ENCODE results near the gene TOR1A. TPM values are rescaled to one million over a fixed set of nuclear protein-coding genes. Genes with fewer than 3 reads are reported as not detected.
A peak's percentile ranks its signal among the peaks of the same experiment; 100 is the strongest.

Gene TOR1A
- total RNA-seq: 12.9 TPM
- long read RNA-seq, transcript TOR1A-201 (5 exons, 2,076 nt): major isoform, 13 of 15 reads
- long read RNA-seq, partial matches to known transcripts: 1 of 15 reads
- long read RNA-seq, other reads (novel, unspliced or antisense): 1 of 15 reads

- no peak for TF ChIP-seq CTCF (IDR thresholded peaks at IDR 0.05; ENCODE audit: borderline replicate concordance)
- no peaks in the 10 kb centered on the region for H3K27me3 ChIP-seq (ENCODE audit: low read depth)
- H3K9me3 ChIP-seq (replicated peaks): no peaks in the 10 kb centered on the region
- H3K4me1 ChIP-seq: peaks cover 9% of the 10 kb centered on the region
- H3K36me3 ChIP-seq: peaks cover 56% of the 10 kb centered on the region
- intact Hi-C loops (cut with micrococcal nuclease): no loop called here
- H3K4me3 ChIP-seq: peak within 1 kb of the TSS; percentile 90
- peak; percentile 96 for DNase-seq
- H3K27ac ChIP-seq (replicated peaks): peak within 1 kb of the TSS; percentile 85
These were observed at the start of gene TOR1A for GRCh38 chr9:129823935-129824601. TSS of gene TOR1A (minus strand) at chr9:129824136. CDS start at chr9:129824085, 51 bp downstream.

- Histone ChIP-seq H3K27me3 (ENCODE audit: low read depth) (no peaks in the 10 kb centered on the region), H3K4me3 (no peak overlapping the region), H3K4me1 (peaks cover 6% of the 10 kb centered on the region), H3K27ac (replicated peaks) (no peak overlapping the region), H3K9me3 (replicated peaks) (no peaks in the 10 kb centered on the region), H3K36me3 (peaks cover 17% of the 10 kb centered on the region)
- no peak for TF ChIP-seq CTCF (IDR thresholded peaks at IDR 0.05; ENCODE audit: borderline replicate concordance)
- intact Hi-C loops (cut with micrococcal nuclease): no loop called here
- DNase-seq: no peak
These were observed 47.1 kb upstream of the TOR1A start for GRCh38 chr9:129871046-129871445.

- Histone ChIP-seq H3K36me3 (peaks cover 29% of the 10 kb centered on the region), H3K4me3 (no peak overlapping the region), H3K9me3 (replicated peaks) (no peaks in the 10 kb centered on the region), H3K27ac (replicated peaks) (no peak overlapping the region), H3K27me3 (ENCODE audit: low read depth) (no peaks in the 10 kb centered on the region), H3K4me1 (peaks cover 6% of the 10 kb centered on the region)
- no peak for TF ChIP-seq CTCF (IDR thresholded peaks at IDR 0.05; ENCODE audit: borderline replicate concordance)
- intact Hi-C loops (cut with micrococcal nuclease): no loop called here
- DNase-seq: no peak
These were observed 45.9 kb upstream of the TOR1A start for GRCh38 chr9:129869585-129870501.

GRCh38 chr9:129868872-129869486, 45.0 kb upstream of the TOR1A start:
- no peak overlapping the region for H3K27ac ChIP-seq (replicated peaks)
- no peak for DNase-seq
- no peak for TF ChIP-seq CTCF (IDR thresholded peaks at IDR 0.05; ENCODE audit: borderline replicate concordance)
- intact Hi-C loops (cut with micrococcal nuclease): no loop called here
- H3K4me1 ChIP-seq: peaks cover 6% of the 10 kb centered on the region
- H3K36me3 ChIP-seq: peaks cover 34% of the 10 kb centered on the region
- no peaks in the 10 kb centered on the region for H3K27me3 ChIP-seq (ENCODE audit: low read depth)
- no peak overlapping the region for H3K4me3 ChIP-seq
- H3K9me3 ChIP-seq (replicated peaks): no peaks in the 10 kb centered on the region
